B cell (primary cell): Measurements from ENCODE around the gene SEMA3B. TPM values are rescaled to one million over a fixed set of nuclear protein-coding genes. Genes with fewer than 3 reads are reported as not detected.
"Not testable (repeated sequence)": the region's sequence is repeated elsewhere in the genome, so short reads cannot be mapped to it uniquely, and the experiment has no call there.

Source experiments
- ATAC-seq: fragments of 200-7000 bp; cut with Tn5 transposase; one replicate; pipeline ENCODE4 v1.10.0; 2021; ENCODE audit warnings: low read depth, mild to moderate bottlenecking, moderate number of reproducible peaks, moderate library complexity
- CTCF ChIA-PET: fragments of 350-600 bp; sonication (Branson Sonifier 250); formaldehyde crosslinking; loops from one replicate; lab custom pipeline; 2021; ENCODE audit warnings: antibody characterized with exemption, inconsistent platforms; lab: Charles Lee
- POLR2A ChIA-PET: fragments of 350-600 bp; sonication (Branson Sonifier 250); formaldehyde crosslinking; loops from one replicate; lab custom pipeline; 2021; ENCODE audit warnings: antibody characterized with exemption; lab: Charles Lee
- DNase-seq: peaks from one replicate; pipeline ENCODE4 v3.0.0; 2013
- H2AFZ ChIP-seq: 2 replicates; pipeline ENCODE4 v1.6.1; 2012; ENCODE audit warnings: mild to moderate bottlenecking, low read depth, low read length; ENCODE audit not compliant: insufficient read depth, poor library complexity, severe bottlenecking
- H3K27ac ChIP-seq, 2 donors: 1 replicate in 1 of 2; 2 replicates in 1 of 2; pipeline ENCODE4 v1.5.1; 2012 to 2013; ENCODE audit warnings: low read length in 2 of 2, mild to moderate bottlenecking in 2 of 2, moderate library complexity in 1 of 2
- H3K27me3 ChIP-seq, 4 experiments: fragments of 200-600 bp in 1 of 4; sonication (generic) in 1 of 4; replicated peaks in 1 of 4; 1 replicate in 2 of 4; 2 replicates in 2 of 4; pipeline versions ENCODE4 v1.6.1 to v1.7.0; 2013 to 2016; ENCODE audit warnings: low read length in 3 of 4, mild to moderate bottlenecking in 2 of 4, mixed read lengths in 1 of 4, moderate library complexity in 1 of 4; ENCODE audit not compliant: insufficient read depth in 4 of 4, control insufficient read depth in 3 of 4; ENCODE audit errors: control extremely low read depth in 1 of 4
- H3K36me3 ChIP-seq, 2 experiments: replicated peaks in 1 of 2; 1 replicate in 1 of 2; 2 replicates in 1 of 2; pipeline versions ENCODE4 v1.6.1 to v1.7.1; 2013; ENCODE audit warnings: low read length in 1 of 2; ENCODE audit not compliant: insufficient read depth in 2 of 2, control insufficient read depth in 1 of 2; ENCODE audit errors: control extremely low read depth in 1 of 2, extremely low read depth in 1 of 2
- H3K4me1 ChIP-seq, 2 donors: fragments of 200-600 bp in 1 of 2; sonication (generic) in 1 of 2; 1 replicate in 1 of 2; 2 replicates in 1 of 2; pipeline versions ENCODE4 v1.5.1 to v1.6.1; 2013 to 2017; ENCODE audit warnings: low read length in 2 of 2; ENCODE audit not compliant: control insufficient read depth in 2 of 2, insufficient read depth in 2 of 2
- H3K4me2 ChIP-seq: replicated peaks from 2 replicates; pipeline ENCODE3; 2012; ENCODE audit warnings: mild to moderate bottlenecking, low read depth, low read length; ENCODE audit not compliant: poor library complexity, severe bottlenecking
- H3K4me3 ChIP-seq, 5 experiments: fragments of 200-600 bp in 1 of 5; sonication (generic) in 1 of 5; 1 replicate in 3 of 5; 2 replicates in 2 of 5; pipeline versions ENCODE4 v1.5.1 to v1.7.0; 2011 to 2016; ENCODE audit warnings: low read length in 4 of 5, mild to moderate bottlenecking in 4 of 5, low read depth in 2 of 5, control low read depth in 1 of 5, moderate library complexity in 1 of 5; ENCODE audit not compliant: insufficient read depth in 1 of 5; ENCODE audit errors: control extremely low read depth in 1 of 5, extremely low read depth in 1 of 5
- H3K79me2 ChIP-seq: fragments of 200-600 bp; sonication (generic); one replicate; pipeline ENCODE4 v1.6.0; 2016; ENCODE audit warnings: low read length; ENCODE audit not compliant: control insufficient read depth, insufficient read depth
- H3K9ac ChIP-seq: fragments of 200-600 bp; sonication (generic); 2 replicates; pipeline ENCODE4 v1.6.1; 2017; ENCODE audit warnings: mild to moderate bottlenecking, low read length, moderate library complexity
- H3K9me3 ChIP-seq, 3 donors: one replicate each; pipeline versions ENCODE4 v1.6.1 to v1.7.1; 2013; ENCODE audit warnings: low read length in 2 of 3; ENCODE audit not compliant: control insufficient read depth in 2 of 3, insufficient read depth in 1 of 3; ENCODE audit errors: control extremely low read depth in 1 of 3
- H4K20me1 ChIP-seq: 2 replicates; pipeline ENCODE4 v1.6.0; 2012; ENCODE audit warnings: mild to moderate bottlenecking, low read length; ENCODE audit not compliant: insufficient read depth, control insufficient read depth, poor library complexity, severe bottlenecking
- H3K27ac Mint-ChIP-seq: one replicate; pipeline ENCODE4 v1.8.0; 2021; ENCODE audit warnings: mixed read lengths
- H3K27me3 Mint-ChIP-seq: one replicate; pipeline ENCODE4 v1.8.0; 2021; ENCODE audit warnings: mixed read lengths
- H3K4me1 Mint-ChIP-seq: one replicate; pipeline ENCODE4 v1.8.0; 2021; ENCODE audit warnings: mixed read lengths
- H3K4me3 Mint-ChIP-seq: one replicate; pipeline ENCODE4 v1.8.0; 2021; ENCODE audit warnings: mixed read lengths
- H3K9me3 Mint-ChIP-seq: one replicate; pipeline ENCODE4 v1.8.0; 2022; ENCODE audit warnings: mixed read lengths; ENCODE audit not compliant: insufficient read depth
- EZH2 ChIP-seq: IDR thresholded peaks from 2 replicates; pipeline ENCODE4 v1.6.1; 2012; ENCODE audit warnings: borderline replicate concordance, low read depth, mild to moderate bottlenecking, moderate library complexity, low read length; ENCODE audit not compliant: insufficient read depth, poor library complexity, severe bottlenecking
- WGBS: methylation state at CpG from one replicate; pipeline ENCODE4 v1.1.5; 2013; ENCODE audit warnings: missing lambda C conversion rate; ENCODE audit not compliant: insufficient coverage; 5-methylcytosine and 5-hydroxymethylcytosine counted together
- intact Hi-C: fragments of 100-400 bp; cut with micrococcal nuclease; formaldehyde crosslinking; loops from one replicate; pipeline ENCODE4 v1.10.0; 2022
- polyA plus RNA-seq: library from polyadenylated mRNA; depleted of rRNA; stranded (reverse); fragments of >200 nt; gene quantifications from 2 replicates; pipeline ENCODE4 v1.2.3, GENCODE V29; 2012
- total RNA-seq, 2 donors: library from RNA; stranded (reverse); fragments of 120-200 nt in 1 of 2; gene quantifications; 1 replicate in 1 of 2; 2 replicates in 1 of 2; pipeline versions ENCODE4 v1.2.3 to v1.2.4, GENCODE V29; 2013 to 2022
- TF ChIP-seq, protein P1 (sequence below): fragments of 200-600 bp; IDR thresholded peaks from one replicate; pipeline ENCODE4 v1.8.0; 2022; ENCODE audit warnings: antibody characterized with exemption, mild to moderate bottlenecking

The SEMA3B gene
- total and polyA plus RNA-seq, 2 donors (not counting 1 experiment from before 2014, with no cell fraction given) = 0.34 to 0.52 TPM

DNA sequence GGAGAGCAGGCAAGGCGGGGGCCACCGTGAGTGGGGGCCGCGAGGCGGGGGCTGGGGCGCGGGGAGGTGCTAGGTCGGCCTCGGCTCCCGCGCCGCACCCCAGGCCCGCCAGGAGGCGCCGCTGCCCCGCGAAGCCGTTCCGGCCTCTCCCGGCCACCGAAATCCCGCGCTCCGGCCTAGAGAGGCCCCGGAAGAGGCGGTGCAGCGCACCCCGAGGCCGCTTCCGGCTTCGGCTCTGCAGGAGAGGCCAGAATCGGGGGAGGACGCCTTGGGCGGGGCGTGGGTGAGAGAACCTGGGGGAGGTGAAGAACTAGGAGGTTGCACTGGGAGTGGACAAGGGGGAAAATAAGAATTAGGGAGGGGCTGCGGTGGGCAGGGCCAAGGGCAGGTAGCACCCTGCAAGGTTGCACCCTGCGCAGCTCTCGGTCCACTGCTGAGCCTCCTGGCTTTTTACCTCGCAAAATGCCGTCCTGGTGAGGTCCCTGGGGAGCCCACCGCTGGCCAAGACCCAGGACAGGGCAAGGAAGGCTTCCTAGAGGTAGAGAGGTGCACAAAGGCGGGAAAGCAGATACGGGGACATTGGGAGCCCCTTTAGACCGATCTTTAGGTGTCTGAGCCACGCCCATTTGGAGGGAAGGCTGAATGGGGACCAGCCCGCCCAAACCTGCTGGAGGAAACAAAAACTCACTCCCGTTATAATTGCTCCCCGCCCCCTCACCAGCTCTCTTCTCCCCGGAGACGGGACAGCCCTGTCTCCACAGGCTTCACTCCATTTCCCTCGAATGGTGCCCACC, 41.4 kb upstream of the SEMA3B start:
- H3K9me3 Mint-ChIP-seq = no peaks in the 10 kb centered on the region
- H3K79me2 ChIP-seq = peaks cover 40% of the 10 kb centered on the region
- H4K20me1 ChIP-seq = no peaks in the 10 kb centered on the region
- H3K4me2 ChIP-seq = peak overlapping the region; percentile 97
- peak overlapping the region; percentile 68 for H3K9ac ChIP-seq
- peak overlapping the region; percentile 94 for H3K27ac Mint-ChIP-seq
- H2AFZ ChIP-seq = peak overlapping the region; percentile 91
- ChIA-PET POLR2A (interaction anchor here (0.6 to 3.1 kb wide), 10 partner anchors 8 to 276 kb away, joined by 3 to 21 read pairs (median 8); partner anchors contain the start of genes GNAI2 and IFRD2), CTCF (interaction anchor here (0.6 to 22.2 kb wide), 13 partner anchors 21 to 110 kb away, joined by 3 to 596 read pairs (median 4); partner anchors contain the start of genes GNAI2, GNAT1, HYAL2 and IFRD2)
- H3K4me1 ChIP-seq = peaks cover 25 to 51% of the 10 kb centered on the region in 2 donors
- H3K36me3 ChIP-seq = no peaks in the 10 kb centered on the region
- no peaks in the 10 kb centered on the region for H3K27me3 ChIP-seq
- peaks cover 4% of the 10 kb centered on the region for H3K27me3 Mint-ChIP-seq
- no peaks in the 10 kb centered on the region for H3K9me3 ChIP-seq
- intact Hi-C loops = loop anchor here (1.0 to 5.0 kb wide), 8 partner anchors 8 to 425 kb away; partner anchors contain the start of genes INKA1, RBM5, SEMA3F and TUSC2
- peak overlapping the region; percentile 66 to 82 (median 72) for H3K4me3 ChIP-seq
- DNase-seq (peak; percentile 93), ATAC-seq (peak; percentile 81)
- peaks cover 45% of the 10 kb centered on the region for H3K4me1 Mint-ChIP-seq
- H3K4me3 Mint-ChIP-seq = peak overlapping the region; percentile 96
- WGBS = under 1% methylated on average over 51 of the region's 51 CpGs
- peak overlapping the region; percentile 21 to 41 for H3K27ac ChIP-seq
- no peak for TF ChIP-seq EZH2
- TF ChIP-seq, protein P1, sequence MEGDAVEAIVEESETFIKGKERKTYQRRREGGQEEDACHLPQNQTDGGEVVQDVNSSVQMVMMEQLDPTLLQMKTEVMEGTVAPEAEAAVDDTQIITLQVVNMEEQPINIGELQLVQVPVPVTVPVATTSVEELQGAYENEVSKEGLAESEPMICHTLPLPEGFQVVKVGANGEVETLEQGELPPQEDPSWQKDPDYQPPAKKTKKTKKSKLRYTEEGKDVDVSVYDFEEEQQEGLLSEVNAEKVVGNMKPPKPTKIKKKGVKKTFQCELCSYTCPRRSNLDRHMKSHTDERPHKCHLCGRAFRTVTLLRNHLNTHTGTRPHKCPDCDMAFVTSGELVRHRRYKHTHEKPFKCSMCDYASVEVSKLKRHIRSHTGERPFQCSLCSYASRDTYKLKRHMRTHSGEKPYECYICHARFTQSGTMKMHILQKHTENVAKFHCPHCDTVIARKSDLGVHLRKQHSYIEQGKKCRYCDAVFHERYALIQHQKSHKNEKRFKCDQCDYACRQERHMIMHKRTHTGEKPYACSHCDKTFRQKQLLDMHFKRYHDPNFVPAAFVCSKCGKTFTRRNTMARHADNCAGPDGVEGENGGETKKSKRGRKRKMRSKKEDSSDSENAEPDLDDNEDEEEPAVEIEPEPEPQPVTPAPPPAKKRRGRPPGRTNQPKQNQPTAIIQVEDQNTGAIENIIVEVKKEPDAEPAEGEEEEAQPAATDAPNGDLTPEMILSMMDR = peak; percentile 92

DNA sequence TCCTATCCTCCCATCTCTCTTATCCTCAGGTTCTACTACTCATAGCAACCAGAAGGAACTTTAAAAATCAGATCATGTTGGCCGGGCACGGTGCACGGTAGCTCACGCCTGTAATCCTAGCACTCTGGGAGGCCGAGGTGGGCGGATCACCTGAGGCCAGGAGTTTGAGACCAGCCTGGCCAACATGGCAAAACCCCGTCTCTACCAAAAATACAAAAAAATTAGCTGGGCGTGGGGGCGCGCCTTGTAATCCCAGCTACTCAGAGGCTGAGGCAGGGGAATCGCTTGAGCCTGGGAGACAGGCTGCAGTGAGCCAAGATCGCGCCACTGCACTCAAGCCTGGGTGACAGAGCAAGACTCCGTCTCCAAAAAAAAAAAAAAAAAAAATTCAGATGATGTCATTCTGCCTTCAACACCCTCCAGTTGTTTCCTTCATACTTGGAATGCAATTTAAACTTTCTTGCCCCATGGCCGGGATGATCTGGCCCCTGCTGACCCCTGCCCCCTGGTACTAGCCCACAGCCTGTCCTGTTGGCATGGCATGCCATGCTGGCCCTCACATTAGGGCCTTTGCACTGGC, 40.7 kb upstream of the SEMA3B start:
- Histone ChIP-seq H2AFZ (peak overlapping the region; percentile 91), H3K79me2 (peaks cover 47% of the 10 kb centered on the region), H3K4me3 (peak overlapping the region in 4 of 5 experiments; percentile 66 to 82 (median 70)), H3K4me2 (peak overlapping the region; percentile 97), H3K27ac (peak overlapping the region; percentile 21 to 41), H3K9ac (peak overlapping the region; percentile 68), H3K4me1 (peaks cover 25 to 51% of the 10 kb centered on the region in 2 donors)
- ATAC-seq, H3K27me3 ChIP-seq, H3K27me3 Mint-ChIP-seq, H3K9me3 ChIP-seq, H3K9me3 Mint-ChIP-seq, H4K20me1 ChIP-seq, DNase-seq, H3K36me3 ChIP-seq: not testable (repeated sequence)
- ChIA-PET POLR2A (interaction anchor here (0.6 to 3.1 kb wide), 6 partner anchors 8 to 276 kb away, joined by 3 to 21 read pairs (median 10); partner anchors contain the start of genes GNAI2 and IFRD2), CTCF (interaction anchor here (0.6 to 22.2 kb wide), 5 partner anchors 20 to 94 kb away, joined by 3 to 596 read pairs (median 4); partner anchors contain the start of genes GNAI2, GNAT1 and HYAL2)
- H3K4me3 Mint-ChIP-seq = peak overlapping the region; percentile 96
- intact Hi-C loops = loop anchor here (5.0 kb wide), 1 partner anchor 426 kb away; the partner anchor contains the start of gene INKA1
- peaks cover 50% of the 10 kb centered on the region for H3K4me1 Mint-ChIP-seq
- 55% methylated on average over 10 of the region's 15 CpGs for WGBS
- peak overlapping the region; percentile 94 for H3K27ac Mint-ChIP-seq
